ENCODE results near the gene PAPLN.

GRCh38 chr14:73249564-73250316 lies 12.4 kb downstream of the PAPLN start:
- TF ChIP-seq, protein P1, sequence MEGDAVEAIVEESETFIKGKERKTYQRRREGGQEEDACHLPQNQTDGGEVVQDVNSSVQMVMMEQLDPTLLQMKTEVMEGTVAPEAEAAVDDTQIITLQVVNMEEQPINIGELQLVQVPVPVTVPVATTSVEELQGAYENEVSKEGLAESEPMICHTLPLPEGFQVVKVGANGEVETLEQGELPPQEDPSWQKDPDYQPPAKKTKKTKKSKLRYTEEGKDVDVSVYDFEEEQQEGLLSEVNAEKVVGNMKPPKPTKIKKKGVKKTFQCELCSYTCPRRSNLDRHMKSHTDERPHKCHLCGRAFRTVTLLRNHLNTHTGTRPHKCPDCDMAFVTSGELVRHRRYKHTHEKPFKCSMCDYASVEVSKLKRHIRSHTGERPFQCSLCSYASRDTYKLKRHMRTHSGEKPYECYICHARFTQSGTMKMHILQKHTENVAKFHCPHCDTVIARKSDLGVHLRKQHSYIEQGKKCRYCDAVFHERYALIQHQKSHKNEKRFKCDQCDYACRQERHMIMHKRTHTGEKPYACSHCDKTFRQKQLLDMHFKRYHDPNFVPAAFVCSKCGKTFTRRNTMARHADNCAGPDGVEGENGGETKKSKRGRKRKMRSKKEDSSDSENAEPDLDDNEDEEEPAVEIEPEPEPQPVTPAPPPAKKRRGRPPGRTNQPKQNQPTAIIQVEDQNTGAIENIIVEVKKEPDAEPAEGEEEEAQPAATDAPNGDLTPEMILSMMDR (IDR thresholded peaks at IDR 0.05; ENCODE audit: low read length), result no peak
- TF ChIP-seq EZH2 (IDR thresholded peaks at IDR 0.05; ENCODE audit: borderline replicate concordance, low read length), result no peak
